ENCODE results near the gene SIK3.
A peak's percentile ranks its signal among the peaks of the same experiment; 100 is the strongest.

SIK3 gene

DNA sequence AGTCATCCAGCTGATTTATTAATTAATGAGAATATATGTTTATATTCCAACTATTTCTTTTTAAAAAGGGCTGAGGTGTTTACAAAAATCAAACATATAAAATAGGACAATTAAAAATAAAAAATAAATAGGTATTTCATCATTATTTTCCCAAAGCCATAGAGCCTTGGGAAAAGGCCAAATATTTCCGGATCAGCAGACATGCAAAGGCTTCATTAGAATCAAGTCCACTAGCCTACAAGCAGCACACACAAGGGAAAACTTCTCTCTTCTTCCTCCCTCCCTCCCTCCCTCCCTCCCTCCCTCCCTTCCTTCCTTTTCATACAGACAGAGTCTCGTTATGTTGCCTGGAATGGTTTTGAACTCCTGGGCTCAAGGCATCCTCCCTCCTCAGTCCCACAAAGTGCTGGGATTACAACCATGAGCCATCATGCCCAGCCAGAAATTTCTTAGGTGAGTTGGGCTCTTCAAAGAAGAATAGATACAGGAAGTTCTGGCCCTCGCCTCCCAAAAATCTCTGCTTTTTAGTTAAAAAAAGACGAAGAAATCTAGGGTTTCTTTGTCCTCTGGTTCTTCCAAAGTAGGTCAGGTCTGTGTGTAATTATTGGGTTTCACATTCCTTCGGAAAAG is 121.2 kb downstream of the SIK3 start:
- peaks cover 22 to 49% (median 28%) of the 10 kb centered on the region in 4 experiments for H3K4me1 ChIP-seq (ENCODE audit: control extremely low read depth in 1 of 4, control insufficient read depth in 4 of 4, insufficient read depth in 4 of 4, low read length in 3 of 4)
- no peaks in the 10 kb centered on the region for H3K36me3 ChIP-seq (ENCODE audit: control insufficient read depth in 4 of 4, insufficient read depth in 4 of 4, low read length in 3 of 4)
- no peak for DNase-seq
- no peak overlapping the region for H3K4me3 ChIP-seq (ENCODE audit: control insufficient read depth in 1 of 7, extremely low read depth in 1 of 7, insufficient read depth in 4 of 7, low read depth in 2 of 7, low read length in 6 of 7)
- POLR2A ChIA-PET, result interaction anchor here (0.6 kb wide), 1 partner anchor 50 kb away, joined by 3 read pairs; no protein-coding TSS in a partner anchor
- H3K9me3 ChIP-seq (ENCODE audit: control extremely low read depth in 1 of 5, control insufficient read depth in 4 of 5, insufficient read depth in 2 of 5, low read depth in 1 of 5, low read length in 4 of 5), result peaks cover 0 to 2% (median 0%) of the 10 kb centered on the region in 5 experiments
- H3K27ac ChIP-seq (ENCODE audit: insufficient read depth in 1 of 2, low read depth in 1 of 2, low read length in 2 of 2, poor library complexity in 1 of 2, severe bottlenecking in 2 of 2), result no peak overlapping the region
- no peaks in the 10 kb centered on the region for H3K27me3 ChIP-seq (replicated peaks in 2 of 5; ENCODE audit: control insufficient read depth in 4 of 5, insufficient read depth in 5 of 5, low read length in 4 of 5)
- CTCF ChIA-PET, result interaction anchor here (0.6 to 2.2 kb wide), 3 partner anchors 16 to 48 kb away, joined by 3 to 8 read pairs (median 3); no protein-coding TSS in a partner anchor
- WGBS (ENCODE audit: insufficient coverage), result 70% methylated on average over 5 of the region's 5 CpGs

DNA sequence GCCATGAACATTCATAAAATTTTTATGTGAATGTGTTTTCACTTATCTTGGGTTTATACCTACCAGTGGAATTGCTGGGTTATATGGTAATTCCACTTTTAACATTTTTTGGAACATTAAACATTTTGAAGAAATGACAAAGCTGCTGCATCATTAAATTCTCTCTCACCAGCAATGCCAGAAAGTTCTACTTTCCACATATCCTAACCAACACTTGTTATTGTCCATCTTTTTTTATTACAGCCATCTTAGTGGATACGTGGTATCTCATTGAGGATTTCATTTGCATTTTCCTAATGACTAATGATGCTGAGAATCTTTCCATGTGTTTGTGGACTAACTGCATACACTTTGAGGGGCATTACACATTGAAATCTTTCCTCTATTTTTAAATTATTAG is 122.6 kb downstream of the SIK3 start:
- ChIA-PET POLR2A (no interaction called here), CTCF (interaction anchor here (0.9 kb wide), 1 partner anchor 21 kb away, joined by 3 read pairs; no protein-coding TSS in a partner anchor)
- DNase-seq, result no peak
- WGBS (ENCODE audit: insufficient coverage), result no CpG with 5 or more reads among the region's 1 CpG
- no peaks in the 10 kb centered on the region for H3K27me3 ChIP-seq (replicated peaks in 2 of 5; ENCODE audit: control insufficient read depth in 4 of 5, insufficient read depth in 5 of 5, low read length in 4 of 5)
- H3K36me3 ChIP-seq (ENCODE audit: control insufficient read depth in 4 of 4, insufficient read depth in 4 of 4, low read length in 3 of 4), result no peaks in the 10 kb centered on the region
- H3K9me3 ChIP-seq (ENCODE audit: control extremely low read depth in 1 of 5, control insufficient read depth in 4 of 5, insufficient read depth in 2 of 5, low read depth in 1 of 5, low read length in 4 of 5), result peaks cover 0 to 2% (median 0%) of the 10 kb centered on the region in 5 experiments
- no peak overlapping the region for H3K4me3 ChIP-seq (ENCODE audit: control insufficient read depth in 1 of 7, extremely low read depth in 1 of 7, insufficient read depth in 4 of 7, low read depth in 2 of 7, low read length in 6 of 7)
- H3K4me1 ChIP-seq (ENCODE audit: control extremely low read depth in 1 of 4, control insufficient read depth in 4 of 4, insufficient read depth in 4 of 4, low read length in 3 of 4), result peaks cover 13 to 37% (median 14%) of the 10 kb centered on the region in 4 experiments
- no peak overlapping the region for H3K27ac ChIP-seq (ENCODE audit: insufficient read depth in 1 of 2, low read depth in 1 of 2, low read length in 2 of 2, poor library complexity in 1 of 2, severe bottlenecking in 2 of 2)

DNA sequence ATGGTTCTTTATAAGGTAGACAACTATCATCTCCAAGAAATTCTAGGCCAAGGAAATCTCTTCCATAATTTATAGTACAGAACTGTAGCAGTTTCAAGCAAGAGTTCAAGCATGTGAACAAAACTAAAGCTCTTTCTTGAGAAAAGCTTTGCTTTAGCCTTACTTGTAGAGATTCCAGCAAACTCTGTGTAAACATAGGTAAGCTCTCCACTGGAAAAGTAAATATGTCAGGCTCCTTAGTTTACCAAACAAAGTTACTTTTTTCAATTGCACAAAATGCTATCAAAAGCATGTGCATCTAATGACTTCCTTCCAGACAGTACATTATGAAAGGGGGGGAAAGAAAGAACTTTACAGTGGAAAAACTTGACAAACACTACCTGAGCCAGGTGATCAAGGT is 125.0 kb downstream of the SIK3 start:
- peaks cover 0 to 2% (median 0%) of the 10 kb centered on the region in 5 experiments for H3K9me3 ChIP-seq (ENCODE audit: control extremely low read depth in 1 of 5, control insufficient read depth in 4 of 5, insufficient read depth in 2 of 5, low read depth in 1 of 5, low read length in 4 of 5)
- no peak for DNase-seq
- H3K4me1 ChIP-seq (ENCODE audit: control extremely low read depth in 1 of 4, control insufficient read depth in 4 of 4, insufficient read depth in 4 of 4, low read length in 3 of 4), result peaks cover 0 to 19% (median 3%) of the 10 kb centered on the region in 4 experiments
- no peak overlapping the region for H3K4me3 ChIP-seq (ENCODE audit: control insufficient read depth in 1 of 7, extremely low read depth in 1 of 7, insufficient read depth in 4 of 7, low read depth in 2 of 7, low read length in 6 of 7)
- ChIA-PET CTCF (interaction anchor here (0.6 to 3.9 kb wide), 23 partner anchors 8 to 133 kb away, joined by 3 to 22 read pairs (median 4); partner anchors contain the start of gene SIK3), POLR2A (interaction anchor here (1.3 kb wide), 1 partner anchor 16 kb away, joined by 3 read pairs; no protein-coding TSS in a partner anchor)
- H3K27me3 ChIP-seq (replicated peaks in 2 of 5; ENCODE audit: control insufficient read depth in 4 of 5, insufficient read depth in 5 of 5, low read length in 4 of 5), result no peaks in the 10 kb centered on the region
- H3K36me3 ChIP-seq (ENCODE audit: control insufficient read depth in 4 of 4, insufficient read depth in 4 of 4, low read length in 3 of 4), result no peaks in the 10 kb centered on the region
- peak overlapping the region; percentile 22 to 35 for H3K27ac ChIP-seq (ENCODE audit: insufficient read depth in 1 of 2, low read depth in 1 of 2, low read length in 2 of 2, poor library complexity in 1 of 2, severe bottlenecking in 2 of 2)

DNA sequence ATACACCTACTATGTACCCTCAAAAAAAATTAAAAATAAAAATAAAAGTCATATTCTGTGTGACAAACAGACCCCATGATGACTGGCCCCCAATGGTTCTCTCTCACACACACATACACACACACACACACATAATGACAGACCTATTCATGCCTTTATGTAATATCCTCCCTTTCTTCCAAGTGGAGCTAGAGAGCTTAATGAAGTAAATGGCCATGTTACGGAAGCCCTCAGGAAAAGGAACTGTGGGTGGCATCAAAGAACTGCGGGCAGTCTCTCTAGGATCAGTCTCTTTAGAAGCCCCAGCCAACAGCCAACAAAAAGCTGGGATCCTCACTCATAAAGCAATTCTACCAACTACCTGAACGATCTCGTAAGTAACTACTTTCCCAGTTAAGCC is 125.5 kb downstream of the SIK3 start:
- DNase-seq, result peak; percentile 70 to 87 (median 77)
- Histone ChIP-seq H3K27me3 (replicated peaks in 2 of 5; ENCODE audit: control insufficient read depth in 4 of 5, insufficient read depth in 5 of 5, low read length in 4 of 5) (no peaks in the 10 kb centered on the region), H3K9me3 (ENCODE audit: control extremely low read depth in 1 of 5, control insufficient read depth in 4 of 5, insufficient read depth in 2 of 5, low read depth in 1 of 5, low read length in 4 of 5) (peaks cover 0 to 2% (median 0%) of the 10 kb centered on the region in 5 experiments), H3K27ac (ENCODE audit: insufficient read depth in 1 of 2, low read depth in 1 of 2, low read length in 2 of 2, poor library complexity in 1 of 2, severe bottlenecking in 2 of 2) (peak overlapping the region; percentile 22 to 35), H3K4me3 (ENCODE audit: control insufficient read depth in 1 of 7, extremely low read depth in 1 of 7, insufficient read depth in 4 of 7, low read depth in 2 of 7, low read length in 6 of 7) (no peak overlapping the region), H3K4me1 (ENCODE audit: control extremely low read depth in 1 of 4, control insufficient read depth in 4 of 4, insufficient read depth in 4 of 4, low read length in 3 of 4) (peaks cover 0 to 19% (median 3%) of the 10 kb centered on the region in 4 experiments), H3K36me3 (ENCODE audit: control insufficient read depth in 4 of 4, insufficient read depth in 4 of 4, low read length in 3 of 4) (no peaks in the 10 kb centered on the region)
- POLR2A ChIA-PET, result interaction anchor here (1.3 kb wide), 1 partner anchor 16 kb away, joined by 3 read pairs; no protein-coding TSS in a partner anchor
- CTCF ChIA-PET, result interaction anchor here (0.8 to 3.9 kb wide), 23 partner anchors 9 to 181 kb away, joined by 3 to 22 read pairs (median 4); partner anchors contain the start of genes APOA5 and SIK3
- 50% methylated on average over 2 of the region's 4 CpGs for WGBS (ENCODE audit: insufficient coverage)

DNA sequence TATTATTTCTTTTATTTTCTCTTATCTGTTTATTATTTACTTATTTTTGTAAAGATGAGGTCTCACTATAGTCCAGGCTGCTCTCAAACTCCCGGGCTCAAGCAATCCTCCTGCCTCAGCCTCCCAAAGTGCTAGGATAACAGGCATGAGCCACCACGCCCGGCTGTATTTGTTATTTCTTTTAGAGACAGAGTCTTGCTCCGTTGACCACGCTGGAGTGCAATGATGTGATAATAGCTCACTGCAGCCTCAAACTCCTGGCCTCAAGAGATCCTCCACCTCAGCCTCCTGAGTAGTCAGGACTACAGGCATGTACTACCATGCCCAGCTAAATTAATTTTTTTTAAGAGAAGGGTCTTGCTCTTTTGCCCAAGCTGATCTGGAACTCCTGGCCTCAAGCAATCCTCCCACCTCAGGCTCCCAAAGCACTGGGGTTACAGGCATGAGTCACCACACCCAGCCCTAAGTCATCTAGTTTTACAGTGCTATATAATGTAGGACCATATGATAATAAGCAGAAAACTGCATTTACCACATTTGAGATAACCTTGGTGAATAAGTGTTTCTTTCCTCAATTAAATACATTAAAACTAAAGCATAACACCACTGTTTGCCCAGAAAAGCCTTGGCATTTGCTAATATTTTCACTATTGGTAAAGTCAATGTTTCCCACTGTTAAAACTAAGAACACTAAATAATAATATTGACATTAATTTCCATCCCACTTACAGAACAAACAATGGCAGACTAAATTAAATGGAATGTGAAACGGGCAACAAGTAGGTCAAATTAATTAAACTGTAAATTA is 127.5 kb downstream of the SIK3 start:
- peaks cover 0 to 23% (median 3%) of the 10 kb centered on the region in 4 experiments for H3K4me1 ChIP-seq (ENCODE audit: control extremely low read depth in 1 of 4, control insufficient read depth in 4 of 4, insufficient read depth in 4 of 4, low read length in 3 of 4)
- ChIA-PET POLR2A (no interaction called here), CTCF (interaction anchor here (1.2 to 3.9 kb wide), 4 partner anchors 9 to 125 kb away, joined by 3 to 22 read pairs (median 4); no protein-coding TSS in a partner anchor)
- 98% methylated on average over 5 of the region's 6 CpGs for WGBS (ENCODE audit: insufficient coverage)
- no peaks in the 10 kb centered on the region for H3K36me3 ChIP-seq (ENCODE audit: control insufficient read depth in 4 of 4, insufficient read depth in 4 of 4, low read length in 3 of 4)
- peak in 1 of 3 donors; percentile 34 for DNase-seq
- peaks cover 0 to 1% (median 0%) of the 10 kb centered on the region in 5 experiments for H3K9me3 ChIP-seq (ENCODE audit: control extremely low read depth in 1 of 5, control insufficient read depth in 4 of 5, insufficient read depth in 2 of 5, low read depth in 1 of 5, low read length in 4 of 5)
- H3K4me3 ChIP-seq (ENCODE audit: control insufficient read depth in 1 of 7, extremely low read depth in 1 of 7, insufficient read depth in 4 of 7, low read depth in 2 of 7, low read length in 6 of 7), result no peak overlapping the region
- no peak overlapping the region for H3K27ac ChIP-seq (ENCODE audit: insufficient read depth in 1 of 2, low read depth in 1 of 2, low read length in 2 of 2, poor library complexity in 1 of 2, severe bottlenecking in 2 of 2)
- no peaks in the 10 kb centered on the region for H3K27me3 ChIP-seq (replicated peaks in 2 of 5; ENCODE audit: control insufficient read depth in 4 of 5, insufficient read depth in 5 of 5, low read length in 4 of 5)

DNA sequence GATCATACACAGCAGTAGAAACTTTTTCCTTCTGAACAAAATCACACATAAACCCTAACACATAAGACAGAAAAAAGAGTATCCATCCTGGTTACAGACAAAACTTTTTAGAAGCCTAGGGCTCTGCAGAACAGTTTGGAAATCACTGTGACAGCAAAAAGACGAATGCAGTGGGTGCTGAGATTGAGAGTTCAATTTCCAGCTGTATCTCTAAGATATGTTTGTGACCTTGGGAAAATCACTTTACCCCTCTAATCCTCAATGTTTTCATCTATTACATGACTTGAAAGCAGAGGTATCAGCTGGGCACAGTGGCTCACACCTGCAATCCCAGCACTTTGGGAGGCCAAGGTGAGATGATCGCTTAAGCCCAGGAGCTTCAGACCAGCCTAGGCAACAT is 128.5 kb downstream of the SIK3 start:
- H3K9me3 ChIP-seq (ENCODE audit: control extremely low read depth in 1 of 5, control insufficient read depth in 4 of 5, insufficient read depth in 2 of 5, low read depth in 1 of 5, low read length in 4 of 5), result no peaks in the 10 kb centered on the region
- no peak for DNase-seq
- ChIA-PET CTCF (interaction anchor here (0.8 to 1.6 kb wide), 5 partner anchors 11 to 126 kb away, joined by 3 to 4 read pairs (median 4); no protein-coding TSS in a partner anchor), POLR2A (no interaction called here)
- H3K36me3 ChIP-seq (ENCODE audit: control insufficient read depth in 4 of 4, insufficient read depth in 4 of 4, low read length in 3 of 4), result no peaks in the 10 kb centered on the region
- 90% methylated on average over 2 of the region's 2 CpGs for WGBS (ENCODE audit: insufficient coverage)
- H3K4me1 ChIP-seq (ENCODE audit: control extremely low read depth in 1 of 4, control insufficient read depth in 4 of 4, insufficient read depth in 4 of 4, low read length in 3 of 4), result peaks cover 0 to 23% (median 3%) of the 10 kb centered on the region in 4 experiments
- no peaks in the 10 kb centered on the region for H3K27me3 ChIP-seq (replicated peaks in 2 of 5; ENCODE audit: control insufficient read depth in 4 of 5, insufficient read depth in 5 of 5, low read length in 4 of 5)
- no peak overlapping the region for H3K27ac ChIP-seq (ENCODE audit: insufficient read depth in 1 of 2, low read depth in 1 of 2, low read length in 2 of 2, poor library complexity in 1 of 2, severe bottlenecking in 2 of 2)
- no peak overlapping the region for H3K4me3 ChIP-seq (ENCODE audit: control insufficient read depth in 1 of 7, extremely low read depth in 1 of 7, insufficient read depth in 4 of 7, low read depth in 2 of 7, low read length in 6 of 7)
